ENCODE results near the gene RHOA. TPM values are rescaled to one million over a fixed set of nuclear protein-coding genes. Genes with fewer than 3 reads are reported as not detected.

Gene RHOA
- polyA plus RNA-seq, 2 of the 4 experiments (the other 2 are of a cell fraction): 332 to 549 TPM

DNA sequence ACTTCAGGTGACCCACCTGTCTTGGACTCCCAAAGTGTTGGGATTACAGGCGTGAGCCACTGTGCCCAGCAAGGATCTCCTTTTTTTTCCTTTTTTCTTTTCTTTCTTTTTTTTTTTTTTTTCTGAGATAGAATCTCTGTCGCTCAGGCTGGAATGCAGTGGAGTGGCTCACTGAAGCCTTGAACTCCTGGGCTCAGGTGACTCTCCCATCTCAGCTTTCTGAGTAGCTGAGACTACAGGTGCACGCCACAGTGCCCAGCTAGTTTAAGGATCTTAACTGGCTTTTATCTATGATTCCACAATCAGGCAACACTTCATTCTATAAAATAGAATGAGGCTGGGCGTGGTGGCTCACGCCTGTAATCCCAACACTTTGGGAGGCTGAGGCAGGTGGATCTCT lies 33.6 kb upstream of the RHOA start:
- ATAC-seq (no peak), DNase-seq (ENCODE audit: low read depth in 1 of 2, low spot score in 1 of 2) (no peak), FAIRE-seq (no peak)
- no peaks in the 10 kb centered on the region for H3K9me3 ChIP-seq
- WGBS (ENCODE audit: missing lambda C conversion rate): 95% methylated on average over 4 of the region's 5 CpGs
- peaks cover 8% of the 10 kb centered on the region for H3K4me1 ChIP-seq
- no peak overlapping the region for H3K4me3 ChIP-seq
- ChIA-PET CTCF (interaction anchor here (0.7 to 1.5 kb wide), 2 partner anchors 10 to 28 kb away, joined by 3 to 6 read pairs; no protein-coding TSS in a partner anchor), POLR2A (no interaction called here)
- no peak overlapping the region for H3K27ac ChIP-seq
- TF ChIP-seq NPAS2 (CRISPR knock-in tag; IDR thresholded peaks at IDR 0.05; ENCODE audit: borderline replicate concordance) (no peak), CBX8 (IDR thresholded peaks at IDR 0.05) (no peak), MAX (IDR thresholded peaks at IDR 0.05) (no peak), HOXB5 (CRISPR knock-in tag; IDR thresholded peaks at IDR 0.05) (no peak), RAD21 (conservative IDR thresholded peaks at IDR 0.05 in 1 of 2, IDR thresholded peaks at IDR 0.05 in 1 of 2) (no peak), EHMT2 (IDR thresholded peaks at IDR 0.05; ENCODE audit: low read depth) (no peak), RARB (CRISPR knock-in tag; IDR thresholded peaks at IDR 0.05) (no peak), ESRRA (IDR thresholded peaks at IDR 0.05; ENCODE audit: borderline replicate concordance, low read length) (no peak), JUNB (IDR thresholded peaks at IDR 0.05) (no peak), KDM1A (IDR thresholded peaks at IDR 0.05; ENCODE audit: low read depth) (no peak)
- TF ChIP-seq, protein P1, sequence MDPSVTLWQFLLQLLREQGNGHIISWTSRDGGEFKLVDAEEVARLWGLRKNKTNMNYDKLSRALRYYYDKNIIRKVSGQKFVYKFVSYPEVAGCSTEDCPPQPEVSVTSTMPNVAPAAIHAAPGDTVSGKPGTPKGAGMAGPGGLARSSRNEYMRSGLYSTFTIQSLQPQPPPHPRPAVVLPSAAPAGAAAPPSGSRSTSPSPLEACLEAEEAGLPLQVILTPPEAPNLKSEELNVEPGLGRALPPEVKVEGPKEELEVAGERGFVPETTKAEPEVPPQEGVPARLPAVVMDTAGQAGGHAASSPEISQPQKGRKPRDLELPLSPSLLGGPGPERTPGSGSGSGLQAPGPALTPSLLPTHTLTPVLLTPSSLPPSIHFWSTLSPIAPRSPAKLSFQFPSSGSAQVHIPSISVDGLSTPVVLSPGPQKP (IDR thresholded peaks at IDR 0.05; ENCODE audit: low read depth, low read length): no peak
- TF ChIP-seq, protein P2, sequence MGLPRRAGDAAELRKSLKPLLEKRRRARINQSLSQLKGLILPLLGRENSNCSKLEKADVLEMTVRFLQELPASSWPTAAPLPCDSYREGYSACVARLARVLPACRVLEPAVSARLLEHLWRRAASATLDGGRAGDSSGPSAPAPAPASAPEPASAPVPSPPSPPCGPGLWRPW (IDR thresholded peaks at IDR 0.05): no peak
- no peak overlapping the region for H3K4me2 ChIP-seq

- ATAC-seq (no peak), FAIRE-seq (no peak), DNase-seq (ENCODE audit: low read depth in 1 of 2, low spot score in 1 of 2) (no peak)
- 95% methylated on average over 5 of the region's 5 CpGs for WGBS (ENCODE audit: missing lambda C conversion rate)
- Histone ChIP-seq H3K4me2 (no peak overlapping the region), H3K9me3 (no peaks in the 10 kb centered on the region), H3K4me1 (0 out of 3 replicates have a peak, but pooled peaks cover 3% of the 10 kb centered on the region), H3K27ac (no peak overlapping the region), H3K4me3 (no peak overlapping the region)
- ChIA-PET CTCF (interaction anchor here (3.2 kb wide), 1 partner anchor 15 kb away, joined by 10 read pairs; no protein-coding TSS in a partner anchor), POLR2A (no interaction called here)
- no peak for TF ChIP-seq NPAS2 (CRISPR knock-in tag; IDR thresholded peaks at IDR 0.05; ENCODE audit: borderline replicate concordance)
- TF ChIP-seq HOXB5 (CRISPR knock-in tag; IDR thresholded peaks at IDR 0.05): no peak
- TF ChIP-seq ZC3H11A (IDR thresholded peaks at IDR 0.05): no peak
- no peak for TF ChIP-seq HEYL (CRISPR knock-in tag; IDR thresholded peaks at IDR 0.05)
- no peak for TF ChIP-seq ESRRA (IDR thresholded peaks at IDR 0.05; ENCODE audit: borderline replicate concordance, low read length)
- TF ChIP-seq ZFP36 (IDR thresholded peaks at IDR 0.05; ENCODE audit: borderline replicate concordance, partially characterized antibody): no peak
- no peak for TF ChIP-seq SREBF2 (IDR thresholded peaks at IDR 0.05)
- TF ChIP-seq TFCP2L1 (CRISPR knock-in tag; IDR thresholded peaks at IDR 0.05): no peak
- no peak for TF ChIP-seq HDAC2 (IDR thresholded peaks at IDR 0.05)
- TF ChIP-seq POLR2A (IDR thresholded peaks at IDR 0.05; ENCODE audit: low read length): no peak
- TF ChIP-seq KDM5A (IDR thresholded peaks at IDR 0.05): no peak
- no peak for TF ChIP-seq NFE2L2 (conservative IDR thresholded peaks at IDR 0.05; ENCODE audit: low read length)
- TF ChIP-seq MYC (IDR thresholded peaks at IDR 0.05; ENCODE audit: borderline replicate concordance, low read length): no peak
- TF ChIP-seq KDM1A (IDR thresholded peaks at IDR 0.05; ENCODE audit: low read depth): no peak
- no peak for TF ChIP-seq JUN (IDR thresholded peaks at IDR 0.05)
- TF ChIP-seq, protein P3, sequence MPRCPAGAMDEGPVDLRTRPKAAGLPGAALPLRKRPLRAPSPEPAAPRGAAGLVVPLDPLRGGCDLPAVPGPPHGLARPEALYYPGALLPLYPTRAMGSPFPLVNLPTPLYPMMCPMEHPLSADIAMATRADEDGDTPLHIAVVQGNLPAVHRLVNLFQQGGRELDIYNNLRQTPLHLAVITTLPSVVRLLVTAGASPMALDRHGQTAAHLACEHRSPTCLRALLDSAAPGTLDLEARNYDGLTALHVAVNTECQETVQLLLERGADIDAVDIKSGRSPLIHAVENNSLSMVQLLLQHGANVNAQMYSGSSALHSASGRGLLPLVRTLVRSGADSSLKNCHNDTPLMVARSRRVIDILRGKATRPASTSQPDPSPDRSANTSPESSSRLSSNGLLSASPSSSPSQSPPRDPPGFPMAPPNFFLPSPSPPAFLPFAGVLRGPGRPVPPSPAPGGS (IDR thresholded peaks at IDR 0.05): no peak
- no peak for TF ChIP-seq BHLHE40 (IDR thresholded peaks at IDR 0.05; ENCODE audit: low read depth, low read length)
Observed at GRCh38 chr3:49434731-49435130, 23.0 kb upstream of the RHOA start.
